Progenitor cell of endocrine pancreas (in vitro differentiated cells): ENCODE measurements around the gene CLEC18B. TPM values are rescaled to one million over a fixed set of nuclear protein-coding genes. Genes with fewer than 3 reads are reported as not detected.
"Not testable (repeated sequence)": the region's sequence is repeated elsewhere in the genome, so short reads cannot be mapped to it uniquely, and the experiment has no call there.

Source experiments
- DNase-seq: peaks from one replicate; pipeline ENCODE4 v3.0.0; 2021; ENCODE audit warnings: low spot score; ENCODE audit not compliant: unreplicated experiment
- H3K27ac Mint-ChIP-seq: 2 replicates; pipeline ENCODE4 v1.8.0; 2021; ENCODE audit warnings: mild to moderate bottlenecking, moderate library complexity, mixed read lengths
- H3K27me3 Mint-ChIP-seq: 2 replicates; pipeline ENCODE4 v1.8.0; 2021; ENCODE audit warnings: mixed read lengths
- H3K36me3 Mint-ChIP-seq: 2 replicates; pipeline ENCODE4 v1.8.0; 2022; ENCODE audit warnings: mixed read lengths; ENCODE audit not compliant: insufficient read depth
- H3K4me1 Mint-ChIP-seq: 2 replicates; pipeline ENCODE4 v1.8.0; 2021; ENCODE audit warnings: low read depth, mixed read lengths
- H3K4me3 Mint-ChIP-seq: 2 replicates; pipeline ENCODE4 v1.8.0; 2021; ENCODE audit warnings: low read depth, mild to moderate bottlenecking, moderate library complexity, mixed read lengths
- H3K9me3 Mint-ChIP-seq: 2 replicates; pipeline ENCODE4 v1.8.0; 2021; ENCODE audit warnings: low read depth, mixed read lengths
- CTCF ChIP-seq: fragments of 200-600 bp; sonication (generic); IDR thresholded peaks from one replicate; pipeline ENCODE4 v1.5.0; 2021; ENCODE audit warnings: antibody characterized with exemption, mild to moderate bottlenecking; ENCODE audit not compliant: unreplicated experiment
- total RNA-seq: library from RNA; stranded (reverse); gene quantifications from 2 replicates; pipeline ENCODE4 v1.2.1, GENCODE V29; 2021

CLEC18B gene
- total RNA-seq, 1 donor from 2014 or later: 3.0 TPM

GRCh38 chr16:74450236-74450635, 29.0 kb upstream of the CLEC18B start:
- Mint-ChIP-seq H3K27me3 (no peaks in the 10 kb centered on the region), H3K4me3 (no peak overlapping the region), H3K27ac (no peak overlapping the region), H3K36me3 (peaks cover 16% of the 10 kb centered on the region), H3K9me3 (no peaks in the 10 kb centered on the region), H3K4me1 (no peaks in the 10 kb centered on the region)
- DNase-seq: no peak
- TF ChIP-seq CTCF: no peak

GRCh38 chr16:74449470-74449869, 28.2 kb upstream of the CLEC18B start:
- TF ChIP-seq CTCF: no peak
- DNase-seq: no peak
- H3K36me3 Mint-ChIP-seq: peaks cover 12% of the 10 kb centered on the region
- no peaks in the 10 kb centered on the region for H3K4me1 Mint-ChIP-seq
- H3K27ac Mint-ChIP-seq: peak overlapping the region; percentile 24
- H3K9me3 Mint-ChIP-seq: no peaks in the 10 kb centered on the region
- no peaks in the 10 kb centered on the region for H3K27me3 Mint-ChIP-seq
- no peak overlapping the region for H3K4me3 Mint-ChIP-seq

GRCh38 chr16:74448990-74449389, 27.7 kb upstream of the CLEC18B start:
- peak overlapping the region; percentile 24 for H3K27ac Mint-ChIP-seq
- H3K27me3 Mint-ChIP-seq: no peaks in the 10 kb centered on the region
- H3K4me3 Mint-ChIP-seq: no peak overlapping the region
- H3K36me3 Mint-ChIP-seq: peaks cover 12% of the 10 kb centered on the region
- no peak for DNase-seq
- TF ChIP-seq CTCF: no peak
- no peaks in the 10 kb centered on the region for H3K9me3 Mint-ChIP-seq
- no peaks in the 10 kb centered on the region for H3K4me1 Mint-ChIP-seq

GRCh38 chr16:74447578-74447977, 26.3 kb upstream of the CLEC18B start:
- H3K27me3 Mint-ChIP-seq: no peaks in the 10 kb centered on the region
- no peak for TF ChIP-seq CTCF
- no peak overlapping the region for H3K27ac Mint-ChIP-seq
- no peak overlapping the region for H3K4me3 Mint-ChIP-seq
- H3K4me1 Mint-ChIP-seq: no peaks in the 10 kb centered on the region
- H3K36me3 Mint-ChIP-seq: peaks cover 11% of the 10 kb centered on the region
- H3K9me3 Mint-ChIP-seq: no peaks in the 10 kb centered on the region
- no peak for DNase-seq

GRCh38 chr16:74446866-74447265, 25.6 kb upstream of the CLEC18B start:
- H3K27me3 Mint-ChIP-seq: no peaks in the 10 kb centered on the region
- no peak overlapping the region for H3K4me3 Mint-ChIP-seq
- no peak for DNase-seq
- H3K4me1 Mint-ChIP-seq: no peaks in the 10 kb centered on the region
- TF ChIP-seq CTCF: no peak
- no peaks in the 10 kb centered on the region for H3K9me3 Mint-ChIP-seq
- peaks cover 11% of the 10 kb centered on the region for H3K36me3 Mint-ChIP-seq
- H3K27ac Mint-ChIP-seq: peak overlapping the region; percentile 68

- not testable (repeated sequence) for H3K4me1 Mint-ChIP-seq, DNase-seq, H3K9me3 Mint-ChIP-seq, H3K4me3 Mint-ChIP-seq, H3K27me3 Mint-ChIP-seq
- Mint-ChIP-seq H3K36me3 (peaks cover 14% of the 10 kb centered on the region), H3K27ac (peak overlapping the region; percentile 87)
Observed at GRCh38 chr16:74443624-74444346, 22.5 kb upstream of the CLEC18B start.
